ENCODE data around the gene FGGY.
"Not testable (repeated sequence)": the region's sequence is repeated elsewhere in the genome, so short reads cannot be mapped to it uniquely, and the experiment has no call there.

Gene FGGY

DNA sequence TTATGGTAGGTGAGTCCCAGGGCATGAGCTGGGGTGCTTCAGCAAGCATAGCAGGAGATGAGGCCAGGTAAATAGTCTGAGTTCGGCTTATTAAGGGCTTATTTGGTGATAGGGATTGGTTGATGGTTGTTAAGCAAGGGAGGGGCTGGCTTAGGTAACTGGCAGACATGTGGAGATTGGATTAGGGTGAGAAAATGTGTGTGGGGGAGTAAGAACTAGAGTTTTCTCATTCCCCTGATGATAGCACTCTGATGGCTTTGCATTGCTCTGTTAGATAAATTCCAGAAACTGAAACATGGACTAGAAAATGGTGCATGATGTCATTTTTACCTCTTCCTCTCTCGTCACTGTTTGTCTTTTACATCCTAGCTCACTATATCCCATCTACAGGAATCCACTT, 53.6 kb downstream of the FGGY start:
- TF ChIP-seq CTCF (IDR thresholded peaks at IDR 0.05; ENCODE audit: insufficient read depth, low read length, missing control alignments), result no peak
- ChIA-PET POLR2A (no interaction called here), CTCF (interaction anchor here (1.3 kb wide), 1 partner anchor 349 kb away, joined by 6 read pairs; no protein-coding TSS in a partner anchor)
- DNase-seq (ENCODE audit: low read depth, low spot score), result no peak
- no peak overlapping the region for H3K4me3 ChIP-seq (ENCODE audit: low read depth, low read length)

DNA sequence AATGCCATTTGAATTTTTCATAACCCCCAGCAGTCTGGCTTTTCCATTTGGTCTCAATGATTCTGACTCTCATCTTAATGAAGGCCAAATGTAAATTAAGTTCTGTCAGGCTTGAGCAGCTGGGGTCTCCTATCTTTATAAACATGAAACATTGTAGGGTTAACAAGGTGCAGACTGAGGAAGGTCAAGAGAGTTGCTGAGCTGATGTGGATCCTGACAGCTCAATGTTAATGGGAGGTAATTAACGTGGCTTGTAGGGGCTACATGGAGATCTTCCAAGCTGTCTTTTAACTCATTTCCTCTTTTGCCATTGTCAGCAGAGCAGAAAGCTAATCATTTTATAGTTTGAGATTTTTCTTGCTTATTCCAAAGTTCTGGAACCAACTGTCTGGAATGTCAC, 55.2 kb downstream of the FGGY start:
- DNase-seq (ENCODE audit: low read depth, low spot score), result no peak
- ChIA-PET CTCF (interaction anchor here (1.4 kb wide), 1 partner anchor 131 kb away, joined by 4 read pairs; no protein-coding TSS in a partner anchor), POLR2A (no interaction called here)
- TF ChIP-seq CTCF (IDR thresholded peaks at IDR 0.05; ENCODE audit: insufficient read depth, low read length, missing control alignments), result no peak
- no peak overlapping the region for H3K4me3 ChIP-seq (ENCODE audit: low read depth, low read length)

- no peak overlapping the region for H3K4me3 ChIP-seq (ENCODE audit: low read depth, low read length)
- POLR2A ChIA-PET, result no interaction called here
- no peak for TF ChIP-seq CTCF (IDR thresholded peaks at IDR 0.05; ENCODE audit: insufficient read depth, low read length, missing control alignments)
- CTCF ChIA-PET, result interaction anchor here (1.0 kb wide), 1 partner anchor 346 kb away, joined by 3 read pairs; no protein-coding TSS in a partner anchor
- DNase-seq (ENCODE audit: low read depth, low spot score), result no peak
These were observed 56.6 kb downstream of the FGGY start for GRCh38 chr1:59353453-59353852.

- POLR2A ChIA-PET; H3K4me3 ChIP-seq (ENCODE audit: low read depth, low read length); DNase-seq (ENCODE audit: low read depth, low spot score): not testable (repeated sequence)
- CTCF ChIA-PET, result interaction anchor here (1.0 kb wide), 1 partner anchor 345 kb away, joined by 3 read pairs; no protein-coding TSS in a partner anchor
These were observed 57.3 kb downstream of the FGGY start for GRCh38 chr1:59354239-59354638.

DNA sequence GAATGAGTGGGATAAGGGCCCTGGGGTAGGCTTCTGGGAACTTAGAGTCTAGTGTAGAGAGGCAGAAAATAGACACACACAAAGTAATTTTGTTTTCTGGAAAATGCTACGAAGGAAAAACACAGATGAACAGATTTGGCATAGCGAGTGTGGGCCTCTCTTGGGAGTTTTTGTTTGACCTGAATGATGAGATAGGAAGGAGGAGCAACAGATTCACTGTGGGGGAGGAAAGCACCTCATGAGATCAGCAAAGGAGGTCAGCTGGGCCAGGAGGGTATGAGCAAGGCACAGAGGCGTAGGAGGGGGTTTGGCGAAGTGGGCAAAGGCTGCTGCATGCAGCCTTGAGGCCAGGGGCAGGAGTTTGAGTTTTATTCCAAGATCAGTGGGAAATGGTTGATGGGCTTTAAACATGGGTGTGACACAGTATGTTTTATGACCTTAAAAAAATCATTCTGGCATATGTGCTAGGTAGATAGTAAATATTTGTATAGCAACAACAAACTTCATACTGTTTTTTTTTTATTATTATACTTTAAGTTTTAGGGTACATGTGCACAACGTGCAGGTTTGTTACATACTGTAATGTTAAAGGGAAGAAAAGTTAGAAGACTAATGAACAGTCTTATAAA, 57.9 kb downstream of the FGGY start:
- no peak for DNase-seq (ENCODE audit: low read depth, low spot score)
- no peak for TF ChIP-seq CTCF (IDR thresholded peaks at IDR 0.05; ENCODE audit: insufficient read depth, low read length, missing control alignments)
- CTCF ChIA-PET, result no interaction called here
- POLR2A ChIA-PET, result interaction anchor here (0.6 kb wide), 1 partner anchor 278 kb away, joined by 3 read pairs; no protein-coding TSS in a partner anchor
- no peak overlapping the region for H3K4me3 ChIP-seq (ENCODE audit: low read depth, low read length)

GRCh38 chr1:59355361-59355760, 58.5 kb downstream of the FGGY start:
- no peak for DNase-seq (ENCODE audit: low read depth, low spot score)
- ChIA-PET CTCF (no interaction called here), POLR2A (interaction anchor here (0.6 kb wide), 1 partner anchor 277 kb away, joined by 3 read pairs; no protein-coding TSS in a partner anchor)
- H3K4me3 ChIP-seq (ENCODE audit: low read depth, low read length), result no peak overlapping the region
- TF ChIP-seq CTCF (IDR thresholded peaks at IDR 0.05; ENCODE audit: insufficient read depth, low read length, missing control alignments), result no peak

GRCh38 chr1:59356627-59357026, 59.7 kb downstream of the FGGY start:
- no peak overlapping the region for H3K4me3 ChIP-seq (ENCODE audit: low read depth, low read length)
- ChIA-PET CTCF (no interaction called here), POLR2A (no interaction called here)
- TF ChIP-seq CTCF (IDR thresholded peaks at IDR 0.05; ENCODE audit: insufficient read depth, low read length, missing control alignments), result no peak
- DNase-seq (ENCODE audit: low read depth, low spot score), result no peak

Data from AG04449 (cell line).